GM12892 (cell line): Measurements from ENCODE around the gene UBE2F.

Experiments
- POLR2A ChIP-seq: IDR thresholded peaks from 2 replicates; pipeline ENCODE4 v1.6.1; 2011; ENCODE audit warnings: low read depth, low read length, control low read depth
- TAF1 ChIP-seq: IDR thresholded peaks from 2 replicates; pipeline ENCODE4 v1.6.1; 2011; ENCODE audit warnings: low read depth, mild to moderate bottlenecking, control low read depth, low read length, borderline replicate concordance

- TF ChIP-seq TAF1 (no peak), POLR2A (no peak)
Measured at GRCh38 chr2:237993701-237994100, 26.9 kb downstream of the UBE2F start.
